Activated CD8-positive, alpha-beta memory T cell treated with anti-CD3 and anti-CD28 coated beads for 1 hour (primary cell): Measurements from ENCODE around the gene MLIP.

Experiments used
- DNase-seq, 2 donors: peaks; one replicate each; pipeline ENCODE4 v3.0.0-alpha.2; 2020; ENCODE audit warnings: low read depth in 1 of 2; ENCODE audit errors: extremely low read depth in 1 of 2

Gene MLIP

GRCh38 chr6:54266400-54266923 is 155.2 kb downstream of the MLIP start:
- no peak for DNase-seq

GRCh38 chr6:54267798-54268197 is 156.6 kb downstream of the MLIP start:
- no peak for DNase-seq

GRCh38 chr6:54273214-54273820 is 162.1 kb downstream of the MLIP start:
- DNase-seq: no peak

- no peak for DNase-seq
Observed at GRCh38 chr6:54274383-54274782, 163.1 kb downstream of the MLIP start.

GRCh38 chr6:54282186-54282585 is 170.9 kb downstream of the MLIP start:
- no peak for DNase-seq

- DNase-seq: no peak
Observed at GRCh38 chr6:54284161-54284860, 173.1 kb downstream of the MLIP start.

- DNase-seq: no peak
Observed at GRCh38 chr6:54285595-54285994, 174.4 kb downstream of the MLIP start.

GRCh38 chr6:54286141-54286540 is 174.9 kb downstream of the MLIP start:
- no peak for DNase-seq

GRCh38 chr6:54288474-54288873 is 177.2 kb downstream of the MLIP start:
- DNase-seq: no peak

GRCh38 chr6:54289426-54289825 is 178.2 kb downstream of the MLIP start:
- DNase-seq: no peak

GRCh38 chr6:54291146-54291545 is 179.9 kb downstream of the MLIP start:
- no peak for DNase-seq

GRCh38 chr6:54291738-54292137 is 180.5 kb downstream of the MLIP start:
- no peak for DNase-seq

- DNase-seq: no peak
Observed at GRCh38 chr6:54294965-54295532, 183.8 kb downstream of the MLIP start.

- DNase-seq: no peak
Observed at GRCh38 chr6:54299542-54300269, 188.5 kb downstream of the MLIP start.

GRCh38 chr6:54301770-54302169 is 190.5 kb downstream of the MLIP start:
- no peak for DNase-seq

- no peak for DNase-seq
Observed at GRCh38 chr6:54307439-54307910, 196.2 kb downstream of the MLIP start.

GRCh38 chr6:54308289-54308985 is 197.2 kb downstream of the MLIP start, which contains the start of gene TINAG:
Gene TINAG (plus strand): TSS chr6:54308441. CDS start chr6:54308551, 110 bp downstream.
- no peak for DNase-seq

GRCh38 chr6:54308986-54309315 is 197.7 kb downstream of the MLIP start:
- DNase-seq: no peak

GRCh38 chr6:54310377-54311152 is 199.3 kb downstream of the MLIP start:
- DNase-seq: no peak

GRCh38 chr6:54315656-54316055 is 204.4 kb downstream of the MLIP start:
- no peak for DNase-seq
